Melanocyte of skin (primary cell): ENCODE data around the gene WNT4. TPM values are rescaled to one million over a fixed set of nuclear protein-coding genes. Genes with fewer than 3 reads are reported as not detected.

ENCODE experiments used
- total RNA-seq, 2 donors: library from RNA; depleted of rRNA; stranded (reverse); fragments of >200 nt; gene quantifications; 2 replicates each; pipeline ENCODE4 v1.2.3, GENCODE V29; 2012

Gene WNT4
- total RNA-seq: not detected

GRCh38 chr1:22143065-22144033, at the start of gene WNT4:
Gene WNT4, minus strand, starts transcription at chr1:22143097. Its CDS starts 175 bp downstream, at chr1:22142922.

Other genes with a start within 250 kb of the WNT4 start
- 10 to 100 TPM; 82.9 to 87.6 TPM for gene HSPG2, start 205.8 kb downstream of the WNT4 start, total RNA-seq
- not detected for gene CELA3B, start 166.1 kb downstream of the WNT4 start, total RNA-seq
- gene CELA3A, start 141.4 kb downstream of the WNT4 start, total RNA-seq: not detected
- 100 to 1,000 TPM; 312 to 332 TPM for gene CDC42, start 90.4 kb downstream of the WNT4 start, total RNA-seq